ENCODE data around the gene MKLN1.

The MKLN1 gene

GRCh38 chr7:131355917-131356777, 28.5 kb downstream of the MKLN1 start:
- no peak for DNase-seq

GRCh38 chr7:131357282-131357880, 29.7 kb downstream of the MKLN1 start:
- DNase-seq = no peak

- no peak for DNase-seq
These were observed 31.0 kb downstream of the MKLN1 start for GRCh38 chr7:131358636-131359035.

GRCh38 chr7:131359136-131359776, 31.6 kb downstream of the MKLN1 start:
- DNase-seq = no peak

- DNase-seq = no peak
These were observed 36.0 kb downstream of the MKLN1 start for GRCh38 chr7:131363719-131364118.

GRCh38 chr7:131364767-131365344, 37.2 kb downstream of the MKLN1 start:
- no peak for DNase-seq

- DNase-seq = no peak
These were observed 38.2 kb downstream of the MKLN1 start for GRCh38 chr7:131365838-131366237.

- no peak for DNase-seq
These were observed 41.7 kb downstream of the MKLN1 start for GRCh38 chr7:131369354-131369753.

GRCh38 chr7:131370523-131370968, 42.9 kb downstream of the MKLN1 start:
- DNase-seq = no peak

- no peak for DNase-seq
These were observed 43.7 kb downstream of the MKLN1 start for GRCh38 chr7:131371411-131371810.

- no peak for DNase-seq
These were observed 44.9 kb downstream of the MKLN1 start for GRCh38 chr7:131372554-131372953.

- DNase-seq = no peak
These were observed 47.1 kb downstream of the MKLN1 start for GRCh38 chr7:131374821-131375220.

- no peak for DNase-seq
These were observed 53.6 kb downstream of the MKLN1 start for GRCh38 chr7:131381069-131381838.

- DNase-seq = no peak
These were observed 56.0 kb downstream of the MKLN1 start for GRCh38 chr7:131383417-131384285.

- DNase-seq = no peak
These were observed 56.6 kb downstream of the MKLN1 start for GRCh38 chr7:131384286-131384635.

- DNase-seq = no peak
These were observed 57.4 kb downstream of the MKLN1 start for GRCh38 chr7:131385039-131385605.

- DNase-seq = no peak
These were observed 60.5 kb downstream of the MKLN1 start for GRCh38 chr7:131388126-131388525.

GRCh38 chr7:131390275-131390674, 62.6 kb downstream of the MKLN1 start:
- no peak for DNase-seq

GRCh38 chr7:131391145-131391544, 63.5 kb downstream of the MKLN1 start:
- DNase-seq = no peak

GRCh38 chr7:131400681-131401176, 73.1 kb downstream of the MKLN1 start:
- DNase-seq = no peak

- no peak for DNase-seq
These were observed 73.5 kb downstream of the MKLN1 start for GRCh38 chr7:131401194-131401593.
